Caco-2 (cell line): ENCODE data around the gene LTBP1. TPM values are rescaled to one million over a fixed set of nuclear protein-coding genes. Genes with fewer than 3 reads are reported as not detected.

ENCODE experiments used
- BruUV-seq: library from RNA; stranded (reverse); fragments of 400-500 nt; replicated peaks from 2 replicates; lab custom pipeline; 2021; lab: Mats Ljungman, UMichigan
- CTCF ChIA-PET: fragments of 300-600 bp; sonication (Branson Sonifier 250); formaldehyde crosslinking; loops from one replicate; lab custom pipeline; 2022; ENCODE audit warnings: antibody characterized with exemption; lab: Charles Lee
- POLR2A ChIA-PET: fragments of 300-600 bp; sonication (Branson Sonifier 250); formaldehyde crosslinking; loops from one replicate; lab custom pipeline; 2022; ENCODE audit warnings: antibody characterized with exemption; lab: Charles Lee
- DNase-seq, 2 experiments: peaks; one replicate each; pipeline versions ENCODE4 v3.0.0 to v3.0.0-alpha.2; 2020 to 2022
- H3K27me3 ChIP-seq: replicated peaks from 2 replicates; pipeline ENCODE4 v1.6.0; 2011; ENCODE audit warnings: low read length; ENCODE audit not compliant: control insufficient read depth, insufficient read depth
- H3K36me3 ChIP-seq: 2 replicates; pipeline ENCODE4 v1.5.1; 2011; ENCODE audit warnings: low read length; ENCODE audit not compliant: control insufficient read depth, insufficient read depth
- H3K4me1 ChIP-seq: fragments of 250-450 bp; sonication (Bioruptor Pico); 2 replicates; pipeline ENCODE4 v1.5.1; 2020; ENCODE audit warnings: mild to moderate bottlenecking
- H3K4me3 ChIP-seq: 2 replicates; pipeline ENCODE4 v1.5.1; 2011; ENCODE audit warnings: low read depth, mild to moderate bottlenecking, control low read depth, low read length
- H3K9me3 ChIP-seq: fragments of 250-450 bp; sonication (Bioruptor Pico); 2 replicates; pipeline ENCODE4 v1.5.1; 2020; ENCODE audit warnings: mild to moderate bottlenecking, moderate library complexity
- H3K27ac Mint-ChIP-seq: one replicate; pipeline ENCODE4 v1.8.0; 2022; ENCODE audit warnings: mixed read lengths; ENCODE audit not compliant: unreplicated experiment
- H3K27me3 Mint-ChIP-seq: one replicate; pipeline ENCODE4 v1.8.0; 2022; ENCODE audit warnings: mixed read lengths; ENCODE audit not compliant: insufficient read depth, unreplicated experiment
- H3K36me3 Mint-ChIP-seq: one replicate; pipeline ENCODE4 v1.8.0; 2022; ENCODE audit warnings: mild to moderate bottlenecking, mixed read lengths; ENCODE audit not compliant: insufficient read depth, unreplicated experiment
- H3K4me1 Mint-ChIP-seq: one replicate; pipeline ENCODE4 v1.8.0; 2022; ENCODE audit warnings: low read depth, mixed read lengths; ENCODE audit not compliant: unreplicated experiment
- H3K4me3 Mint-ChIP-seq: one replicate; pipeline ENCODE4 v1.8.0; 2022; ENCODE audit warnings: mild to moderate bottlenecking, moderate library complexity, mixed read lengths; ENCODE audit not compliant: unreplicated experiment
- H3K9me3 Mint-ChIP-seq: one replicate; pipeline ENCODE4 v1.8.0; 2022; ENCODE audit warnings: mixed read lengths; ENCODE audit not compliant: unreplicated experiment
- CTCF ChIP-seq, 2 experiments: fragments of 200-600 bp in 1 of 2; IDR thresholded peaks; 1 replicate in 1 of 2; 2 replicates in 1 of 2; pipeline versions ENCODE4 v1.5.1 to v1.8.0; 2011 to 2022; ENCODE audit warnings: antibody characterized with exemption in 1 of 2, control low read depth in 1 of 2, inconsistent platforms in 1 of 2, low read depth in 1 of 2, low read length in 1 of 2, mild to moderate bottlenecking in 1 of 2, moderate library complexity in 1 of 2; ENCODE audit not compliant: insufficient read depth in 1 of 2, severe bottlenecking in 1 of 2, unreplicated experiment in 1 of 2
- intact Hi-C: fragments of 100-400 bp; cut with micrococcal nuclease; formaldehyde crosslinking; loops from one replicate; pipeline ENCODE4 v1.10.0; 2022; ENCODE audit not compliant: unreplicated experiment
- total RNA-seq: library from RNA; stranded (reverse); gene quantifications from 2 replicates; pipeline ENCODE4 v1.2.3, GENCODE V29; 2022

The LTBP1 gene
- total RNA-seq, 1 experiment from 2014 or later: 64.2 TPM

- Histone ChIP-seq H3K27me3 (no peaks in the 10 kb centered on the region), H3K9me3 (no peaks in the 10 kb centered on the region), H3K4me1 (peaks cover 9% of the 10 kb centered on the region), H3K4me3 (no peak overlapping the region), H3K36me3 (no peaks in the 10 kb centered on the region)
- no peak for DNase-seq
- peaks cover 4% of the 10 kb centered on the region for H3K4me1 Mint-ChIP-seq
- H3K36me3 Mint-ChIP-seq: peaks cover 4% of the 10 kb centered on the region
- ChIA-PET CTCF (no interaction called here), POLR2A (no interaction called here)
- H3K9me3 Mint-ChIP-seq: no peaks in the 10 kb centered on the region
- H3K27ac Mint-ChIP-seq: no peak overlapping the region
- no peak for TF ChIP-seq CTCF (IDR thresholded peaks at IDR 0.05; ENCODE audit: insufficient read depth in 1 of 2, low read depth in 1 of 2, low read length in 1 of 2, severe bottlenecking in 1 of 2, unreplicated experiment in 1 of 2)
- H3K27me3 Mint-ChIP-seq: no peaks in the 10 kb centered on the region
- BruUV-seq: no TSS peak
- no peak overlapping the region for H3K4me3 Mint-ChIP-seq
- intact Hi-C loops: no loop called here
These were observed 258.2 kb downstream of the LTBP1 start for GRCh38 chr2:33204945-33205344.

GRCh38 chr2:33205693-33206434, 259.1 kb downstream of the LTBP1 start:
- Mint-ChIP-seq H3K9me3 (no peaks in the 10 kb centered on the region), H3K4me3 (no peak overlapping the region), H3K27me3 (no peaks in the 10 kb centered on the region), H3K4me1 (peaks cover 14% of the 10 kb centered on the region), H3K27ac (no peak overlapping the region), H3K36me3 (peaks cover 4% of the 10 kb centered on the region)
- BruUV-seq: no TSS peak
- Histone ChIP-seq H3K9me3 (no peaks in the 10 kb centered on the region), H3K4me3 (no peak overlapping the region), H3K27me3 (no peaks in the 10 kb centered on the region), H3K36me3 (no peaks in the 10 kb centered on the region), H3K4me1 (peaks cover 9% of the 10 kb centered on the region)
- intact Hi-C loops: no loop called here
- DNase-seq: no peak
- ChIA-PET CTCF (no interaction called here), POLR2A (no interaction called here)
- no peak for TF ChIP-seq CTCF (IDR thresholded peaks at IDR 0.05; ENCODE audit: insufficient read depth in 1 of 2, low read depth in 1 of 2, low read length in 1 of 2, severe bottlenecking in 1 of 2, unreplicated experiment in 1 of 2)

GRCh38 chr2:33207151-33207740, 260.5 kb downstream of the LTBP1 start:
- CTCF ChIA-PET: no interaction called here
- H3K36me3 Mint-ChIP-seq: peaks cover 4% of the 10 kb centered on the region
- peaks cover 19% of the 10 kb centered on the region for H3K4me1 Mint-ChIP-seq
- no peaks in the 10 kb centered on the region for H3K27me3 Mint-ChIP-seq
- POLR2A ChIA-PET: no interaction called here
- H3K4me3 Mint-ChIP-seq: no peak overlapping the region
- no peak overlapping the region for H3K27ac Mint-ChIP-seq
- H3K9me3 ChIP-seq: no peaks in the 10 kb centered on the region
- no peak overlapping the region for H3K4me3 ChIP-seq
- no peak for DNase-seq
- no TSS peak for BruUV-seq
- TF ChIP-seq CTCF (IDR thresholded peaks at IDR 0.05; ENCODE audit: insufficient read depth in 1 of 2, low read depth in 1 of 2, low read length in 1 of 2, severe bottlenecking in 1 of 2, unreplicated experiment in 1 of 2): no peak
- intact Hi-C loops: no loop called here
- H3K36me3 ChIP-seq: no peaks in the 10 kb centered on the region
- no peaks in the 10 kb centered on the region for H3K27me3 ChIP-seq
- no peaks in the 10 kb centered on the region for H3K9me3 Mint-ChIP-seq
- peaks cover 16% of the 10 kb centered on the region for H3K4me1 ChIP-seq
